ENCODE results near the gene ZMIZ2.

GRCh38 chr7:44767912-44768627 is 19.4 kb downstream of the ZMIZ2 start:
- TF ChIP-seq EZH2 (IDR thresholded peaks at IDR 0.05; ENCODE audit: low read depth, unreplicated experiment) (no peak), EZH2phosphoT487 (IDR thresholded peaks at IDR 0.05; ENCODE audit: unreplicated experiment) (no peak), CTCF (conservative IDR thresholded peaks at IDR 0.05; ENCODE audit: low read depth in 2 of 2) (no peak), CREB1 (CRISPR knock-in tag; IDR thresholded peaks at IDR 0.05; ENCODE audit: low read depth) (no peak), POLR2AphosphoS5 (IDR thresholded peaks at IDR 0.05; ENCODE audit: low read depth) (no peak; the same call in 1 of the 2 replicates), ETS1 (IDR thresholded peaks at IDR 0.05) (no peak), JUNB (IDR thresholded peaks at IDR 0.05; ENCODE audit: unreplicated experiment) (no peak), STAT1 (IDR thresholded peaks at IDR 0.05; ENCODE audit: unreplicated experiment) (no peak), REST (IDR thresholded peaks at IDR 0.05; ENCODE audit: unreplicated experiment) (no peak), NANOG (IDR thresholded peaks at IDR 0.05; ENCODE audit: borderline replicate concordance) (no peak)

All from GM23338 (cell line).